HG03045 (cell line): ENCODE data around the gene QSOX2.

ENCODE experiments used
- ATAC-seq: cut with Tn5 transposase; IDR thresholded peaks from one replicate; pipeline ENCODE4 v1.9.1; 2021; ENCODE audit warnings: mild to moderate bottlenecking, moderate library complexity; ENCODE audit not compliant: unreplicated experiment

The QSOX2 gene

GRCh38 chr9:136204838-136205706, 40.5 kb downstream of the QSOX2 start, which contains the start of gene LHX3:
Gene LHX3 (minus strand): TSS chr9:136205128. CDS start chr9:136205012, 116 bp downstream.
- no peak for ATAC-seq

GRCh38 chr9:136204145-136204805, 41.3 kb downstream of the QSOX2 start:
- no peak for ATAC-seq

GRCh38 chr9:136203408-136204144, 42.0 kb downstream of the QSOX2 start:
- no peak for ATAC-seq

- no peak for ATAC-seq
Measured at GRCh38 chr9:136202454-136203407, 42.9 kb downstream of the QSOX2 start.

DNA sequence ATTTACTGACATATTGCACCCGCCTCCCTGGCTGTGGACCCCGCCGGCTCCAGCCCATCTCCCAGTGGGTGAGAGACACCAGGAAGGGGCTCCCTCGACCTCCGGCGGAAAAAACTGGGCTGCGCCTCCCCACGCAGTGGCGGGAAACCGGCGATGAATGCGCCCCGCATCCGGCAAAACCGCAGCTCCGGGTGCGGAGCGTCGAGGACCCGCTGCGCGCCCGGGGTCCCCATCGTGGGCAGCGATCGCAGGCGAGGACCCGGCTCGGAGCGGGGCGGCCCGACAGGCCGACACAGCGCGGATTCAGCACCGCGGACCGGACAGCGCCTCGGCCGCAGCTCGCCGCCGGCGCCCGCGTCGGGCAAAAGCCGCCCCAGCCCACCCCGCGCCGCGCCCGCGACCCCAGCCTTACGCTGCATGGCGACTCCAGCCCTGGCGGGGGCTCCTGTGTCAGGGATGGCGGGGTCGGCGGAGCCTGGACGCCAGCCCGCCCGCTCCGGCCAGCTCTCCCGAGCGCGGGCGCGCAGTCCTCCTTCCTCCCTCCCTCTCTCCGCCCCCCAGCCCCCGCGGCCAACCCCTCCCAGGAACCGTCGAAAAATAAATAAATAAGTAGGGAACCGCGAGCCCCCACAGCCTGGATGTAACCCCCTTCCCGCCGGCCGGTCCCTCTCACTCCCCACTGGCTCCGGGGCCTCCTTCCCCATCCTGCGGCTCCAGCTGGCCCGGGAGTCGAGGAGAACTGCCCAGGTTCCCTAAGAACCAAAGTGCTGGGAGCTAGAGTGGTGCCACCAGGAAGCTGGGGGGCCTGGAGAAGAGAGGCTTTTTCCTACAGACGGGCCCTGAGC, 43.8 kb downstream of the QSOX2 start:
- ATAC-seq = no peak

DNA sequence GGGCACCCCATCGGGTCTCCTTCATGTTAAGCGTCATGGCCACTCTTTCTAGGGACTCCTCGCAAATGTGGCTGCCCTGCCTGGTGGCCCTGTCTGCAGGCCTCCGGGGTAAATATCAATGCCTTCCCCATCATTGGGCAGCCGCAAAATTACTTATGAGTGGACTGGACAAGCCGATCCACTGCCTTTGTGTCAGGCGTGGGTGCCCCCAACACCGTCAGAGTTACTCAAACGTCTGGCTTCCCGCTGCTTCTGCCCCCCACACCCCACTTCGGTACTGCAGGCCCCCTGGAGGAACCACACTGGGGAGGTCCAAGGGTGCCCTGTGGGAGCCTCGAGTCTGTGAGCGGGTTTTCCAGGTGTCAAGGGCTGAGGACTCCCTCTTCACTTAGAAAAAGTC, 44.4 kb downstream of the QSOX2 start:
- ATAC-seq = no peak

GRCh38 chr9:136200424-136200823, 45.2 kb downstream of the QSOX2 start:
- ATAC-seq = no peak

DNA sequence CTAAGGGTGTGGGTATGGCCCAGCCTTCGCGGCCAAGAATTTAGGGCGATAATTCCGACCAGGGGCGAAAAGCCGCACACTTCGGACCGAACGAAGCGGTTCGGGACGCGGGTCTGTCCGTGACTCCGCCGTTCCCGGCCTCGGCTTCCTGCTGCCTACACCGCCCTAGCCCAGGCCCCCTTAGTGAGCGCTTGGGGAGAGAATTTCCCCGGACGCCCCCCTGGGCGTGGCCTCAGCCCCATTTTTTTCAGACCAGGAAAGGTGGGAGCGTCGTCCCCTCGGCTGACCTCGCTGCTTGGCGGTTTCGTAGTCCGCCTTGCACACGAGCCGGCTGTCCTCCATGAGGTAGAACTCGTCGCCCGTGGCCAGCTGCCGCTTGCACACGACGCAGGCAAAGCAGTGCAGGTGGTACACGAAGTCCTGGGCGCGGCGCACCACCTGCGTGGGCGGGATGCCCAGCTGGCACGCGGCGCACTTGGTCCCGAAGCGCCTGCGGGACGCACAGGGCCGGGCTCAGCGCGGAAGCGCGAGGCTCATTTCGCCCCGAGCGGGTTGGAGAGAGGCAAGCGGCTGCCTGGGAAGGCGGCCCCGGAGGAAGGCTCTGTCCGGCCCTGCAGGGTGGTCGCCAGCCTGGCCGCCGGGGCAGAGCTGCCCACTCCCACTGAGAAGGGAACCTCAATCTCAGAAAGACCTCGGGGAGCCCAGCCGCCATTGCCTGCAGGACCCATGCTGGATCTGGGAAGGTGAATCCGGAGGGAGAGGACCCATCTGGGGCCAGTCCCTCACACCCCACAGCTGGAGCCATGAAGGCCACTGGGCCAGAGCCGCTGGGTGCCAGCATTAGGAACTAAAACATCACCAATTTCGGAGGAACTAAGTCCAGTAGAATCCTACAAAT, 46.0 kb downstream of the QSOX2 start:
- no peak for ATAC-seq

DNA sequence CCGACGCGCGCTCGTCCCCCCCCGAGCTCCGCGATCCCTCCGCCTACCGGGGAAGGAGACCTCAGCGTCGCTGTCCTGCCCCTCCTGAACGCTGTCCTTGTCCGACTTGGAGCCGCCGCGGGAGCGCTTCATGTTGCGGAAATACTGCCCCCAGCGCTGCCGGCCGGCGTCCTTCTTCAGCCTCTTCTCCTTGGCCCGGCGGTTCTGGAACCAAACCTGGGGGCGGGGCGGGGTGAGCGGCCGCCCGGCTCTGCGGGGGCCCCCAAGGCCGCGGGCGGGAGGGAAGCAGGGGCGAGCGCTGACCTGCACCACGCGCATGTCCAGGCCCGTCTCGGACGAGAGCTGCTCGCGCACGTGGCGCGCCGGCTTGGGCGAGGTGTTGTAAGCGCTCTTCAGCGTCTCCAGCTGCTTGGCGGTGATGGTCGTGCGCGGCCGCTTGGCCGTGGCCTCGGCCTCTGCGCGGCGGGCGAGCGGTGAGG, 47.0 kb downstream of the QSOX2 start:
- ATAC-seq = no peak

GRCh38 chr9:136197930-136198604, 47.5 kb downstream of the QSOX2 start:
- ATAC-seq = no peak

GRCh38 chr9:136197084-136197875, 48.3 kb downstream of the QSOX2 start:
- no peak for ATAC-seq

- ATAC-seq = no peak
Measured at GRCh38 chr9:136196404-136197083, 49.1 kb downstream of the QSOX2 start.

GRCh38 chr9:136194540-136194939, 51.1 kb downstream of the QSOX2 start:
- ATAC-seq = no peak

- ATAC-seq = no peak
Measured at GRCh38 chr9:136193891-136194279, 51.7 kb downstream of the QSOX2 start.

DNA sequence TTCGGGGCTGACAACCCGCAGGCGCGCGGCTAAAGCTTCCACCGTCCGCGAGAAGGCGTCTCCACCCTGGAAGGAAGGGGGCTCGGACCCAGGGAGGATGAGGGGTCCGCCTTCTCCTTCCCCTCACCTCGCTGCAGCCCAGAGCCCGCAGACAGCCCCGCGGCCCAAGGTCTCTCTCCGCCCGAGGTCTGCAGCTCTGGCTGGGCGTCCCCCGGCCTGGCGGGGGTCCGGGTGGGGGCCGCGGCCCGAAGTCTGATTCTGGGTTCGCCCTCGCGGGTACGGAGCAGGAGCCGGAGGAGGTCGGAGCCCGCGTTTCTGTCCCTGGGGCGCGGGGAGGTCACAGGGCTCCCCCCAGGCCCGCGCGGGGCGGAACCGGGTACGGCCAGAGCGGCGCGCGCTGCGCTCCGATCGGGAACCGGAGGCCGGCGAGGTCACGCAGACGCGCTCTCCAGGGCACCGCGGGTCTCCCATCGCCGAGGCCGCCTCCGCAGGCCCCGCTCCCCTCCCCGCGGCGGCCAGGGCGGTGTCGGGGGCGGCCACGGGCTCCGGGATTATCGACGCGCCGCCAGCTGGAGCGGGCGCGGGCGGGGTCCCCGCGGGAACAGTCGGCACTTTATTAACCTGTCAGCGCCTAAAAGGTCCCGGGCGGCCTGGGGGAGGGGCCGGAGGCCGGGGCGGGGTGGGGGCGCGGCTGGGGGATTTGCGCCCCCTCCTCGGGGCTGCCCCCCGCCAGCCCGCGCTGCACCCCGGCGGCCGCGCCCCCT, 52.3 kb downstream of the QSOX2 start:
- ATAC-seq = no peak
